GM12878 (cell line): Measurements from ENCODE around the gene FAM227B. TPM values are rescaled to one million over a fixed set of nuclear protein-coding genes. Genes with fewer than 3 reads are reported as not detected.

Experiments
- ATAC-seq: fragments of 200-7000 bp; cut with Tn5 transposase; 3 replicates; pipeline ENCODE4 v1.9.1; 2020; ENCODE audit warnings: mild to moderate bottlenecking, moderate library complexity
- BruUV-seq: library from RNA; stranded (reverse); fragments of 400-500 nt; replicated peaks from 2 replicates; lab custom pipeline; 2021; lab: Mats Ljungman, UMichigan
- CTCF ChIA-PET: fragments of 300-600 bp; sonication (Branson Sonifier 250); formaldehyde crosslinking; extraction: SDS; loops from one replicate; lab custom pipeline; 2021; ENCODE audit warnings: inconsistent platforms; lab: Yijun Ruan, JAX
- POLR2A ChIA-PET: fragments of 350-600 bp; formaldehyde crosslinking; extraction: SDS; loops from one replicate; lab custom pipeline; 2021; ENCODE audit warnings: inconsistent platforms; lab: Charles Lee
- RAD21 ChIA-PET: fragments of 300-600 bp; sonication (Branson Sonifier 250); formaldehyde crosslinking; loops from one replicate; lab custom pipeline; 2023; ENCODE audit warnings: antibody characterized with exemption; ENCODE audit not compliant: unreplicated experiment; lab: Charles Lee
- SMC1A ChIA-PET: fragments of 300-600 bp; sonication (Branson Sonifier 250); formaldehyde crosslinking; loops from one replicate; lab custom pipeline; 2023; ENCODE audit not compliant: unreplicated experiment, uncharacterized antibody; lab: Charles Lee
- DNase-seq: peaks from one replicate; pipeline ENCODE4 v3.0.0-alpha.2; 2011; ENCODE audit warnings: low read depth, low spot score
- FAIRE-seq: peaks from 3 replicates; lab custom pipeline; 2011; peaks lifted over from hg19 to GRCh38; lab: Jason Lieb, UNC
- H2AFZ ChIP-seq: 2 replicates; pipeline ENCODE4 v1.6.0; 2011; ENCODE audit warnings: low read depth, low read length, control low read depth; ENCODE audit not compliant: control insufficient read depth
- H3K27ac ChIP-seq: 2 replicates; pipeline ENCODE4 v1.5.1; 2011; ENCODE audit warnings: control low read depth; ENCODE audit not compliant: control insufficient read depth, insufficient read depth
- H3K27me3 ChIP-seq, 2 experiments: replicated peaks in 1 of 2; 2 replicates each; pipeline versions ENCODE4 v1.6.0 to v1.6.1; 2011; ENCODE audit warnings: low read length in 1 of 2; ENCODE audit not compliant: control insufficient read depth in 2 of 2, insufficient read depth in 2 of 2
- H3K36me3 ChIP-seq, 2 experiments: 2 replicates each; pipeline ENCODE4 v1.5.1; 2011; ENCODE audit warnings: low read length in 1 of 2; ENCODE audit not compliant: control insufficient read depth in 2 of 2, insufficient read depth in 2 of 2
- H3K4me1 ChIP-seq: 2 replicates; pipeline ENCODE4 v1.6.1; 2011; ENCODE audit warnings: mild to moderate bottlenecking, low read length, moderate library complexity, mixed read lengths; ENCODE audit not compliant: control insufficient read depth, insufficient read depth
- H3K4me2 ChIP-seq: 2 replicates; pipeline ENCODE4 v1.6.0; 2011; ENCODE audit warnings: control low read depth; ENCODE audit not compliant: control insufficient read depth, insufficient read depth
- H3K4me3 ChIP-seq: fragments of 200-600 bp; sonication (generic); 2 replicates; pipeline ENCODE4 v1.5.1; 2016
- H3K79me2 ChIP-seq: 2 replicates; pipeline ENCODE4 v1.6.0; 2011; ENCODE audit warnings: low read length; ENCODE audit not compliant: control insufficient read depth, insufficient read depth
- H3K9ac ChIP-seq: 2 replicates; pipeline ENCODE4 v1.8.0; 2011; ENCODE audit warnings: low read length, control low read depth, mixed read lengths; ENCODE audit not compliant: control insufficient read depth, insufficient read depth
- H3K9me3 ChIP-seq: replicated peaks from 3 replicates; pipeline ENCODE4 v1.5.1; 2011; ENCODE audit warnings: mild to moderate bottlenecking, low read length; ENCODE audit not compliant: control insufficient read depth, insufficient read depth
- H4K20me1 ChIP-seq: 2 replicates; pipeline ENCODE4 v1.6.0; 2011; ENCODE audit not compliant: control insufficient read depth, insufficient read depth
- E2F8 ChIP-seq: fragments of 450-650 bp; IDR thresholded peaks from 2 replicates; pipeline ENCODE4 v1.6.1; 2018; ENCODE audit warnings: mild to moderate bottlenecking, low read depth, moderate library complexity; ENCODE audit not compliant: partially characterized antibody
- EGR1 ChIP-seq, 2 experiments: IDR thresholded peaks; 1 replicate in 1 of 2; 2 replicates in 1 of 2; pipeline ENCODE4 v1.6.1; 2011 to 2012; ENCODE audit warnings: low read depth in 2 of 2, low read length in 2 of 2, borderline replicate concordance in 1 of 2, mild to moderate bottlenecking in 1 of 2, moderate library complexity in 1 of 2
- NFYB ChIP-seq: IDR thresholded peaks from 2 replicates; pipeline ENCODE4 v1.6.1; 2011; ENCODE audit warnings: low read depth, mild to moderate bottlenecking, low read length, improper control_type of control experiment, moderate library complexity; ENCODE audit not compliant: insufficient read depth
- NRF1 ChIP-seq: conservative IDR thresholded peaks from 2 replicates; pipeline ENCODE4 v1.6.1; 2011; ENCODE audit warnings: mild to moderate bottlenecking, low read depth, low read length, improper control_type of control experiment
- SMAD1 ChIP-seq: fragments of 450-650 bp; IDR thresholded peaks from 2 replicates; pipeline ENCODE4 v1.6.1; 2018; ENCODE audit warnings: mild to moderate bottlenecking, low read depth; ENCODE audit not compliant: partially characterized antibody
- ZSCAN29 ChIP-seq: fragments of 450-650 bp; IDR thresholded peaks from 2 replicates; pipeline ENCODE4 v1.6.1; 2017; ENCODE audit warnings: mild to moderate bottlenecking, moderate library complexity
- WGBS: methylation state at CpG from one replicate; pipeline ENCODE4 v1.1.6; 2016; ENCODE audit warnings: low lambda C conversion rate; ENCODE audit not compliant: insufficient replicate concordance, insufficient coverage; ENCODE audit errors: missing lambda C conversion rate; 5-methylcytosine and 5-hydroxymethylcytosine counted together
- in situ Hi-C: fragments of 300-500 bp; cut with MboI; formaldehyde crosslinking; loops from 9 replicates; pipeline ENCODE4 v1.14.3; 2018; ENCODE audit warnings: mixed read lengths
- intact Hi-C: fragments of 100-400 bp; cut with micrococcal nuclease; formaldehyde crosslinking; loops from one replicate; pipeline ENCODE4 v1.14.2; 2022; ENCODE audit not compliant: unreplicated experiment
- polyA plus RNA-seq, 11 experiments: library from polyadenylated mRNA; depleted of rRNA in 4 of 11; unstranded in 6 of 11; stranded (reverse) in 5 of 11; fragments of >200 nt; fragmentation: Nextera tagmentation in 4 of 11; fragmentation: Illumina TruSeq in 1 of 11; extraction: Ambion mirVana in 4 of 11; extraction: Trizol in 1 of 11; gene quantifications; 1 replicate in 1 of 11; 2 replicates in 10 of 11; pipeline versions ENCODE4 v1.2.1 to v1.2.3, GENCODE V29; 2011 to 2016; ENCODE audit warnings: inconsistent platforms in 2 of 11, missing spikeins in 2 of 11, low read depth in 1 of 11
- total RNA-seq, 4 experiments: library from RNA; depleted of rRNA in 3 of 4; stranded (reverse); fragments of >200 nt in 3 of 4; fragmentation: Illumina TruSeq in 1 of 4; extraction: Trizol in 1 of 4; gene quantifications; 2 replicates each; pipeline versions ENCODE4 v1.2.1 to v1.2.3, GENCODE V29; 2013 to 2021
- TF ChIP-seq, protein P1 (sequence below): fragments of 150-350 bp; IDR thresholded peaks from 2 replicates; pipeline ENCODE4 v1.6.1; 2014; ENCODE audit warnings: mild to moderate bottlenecking, low read depth, low read length
- TF ChIP-seq, protein P2 (sequence below): fragments of 450-650 bp; formaldehyde crosslinking; IDR thresholded peaks from 2 replicates; pipeline ENCODE4 v1.4.0; 2022; ENCODE audit warnings: mild to moderate bottlenecking, moderate library complexity
- TF ChIP-seq, protein P3 (sequence below): IDR thresholded peaks from 2 replicates; pipeline ENCODE4 v1.6.1; 2011; ENCODE audit warnings: low read depth, mild to moderate bottlenecking, low read length, moderate library complexity, borderline replicate concordance; ENCODE audit errors: extremely low read depth
- TF ChIP-seq, protein P4 (sequence below): fragments of 450-650 bp; conservative IDR thresholded peaks from 2 replicates; pipeline ENCODE4 v1.6.1; 2017; ENCODE audit warnings: mild to moderate bottlenecking, moderate library complexity

FAM227B gene
- total and polyA plus RNA-seq, 10 of the 15 experiments (the other 5 are each of a cell fraction or from before 2014, with no cell fraction given): 3.9 to 12.6 (median 6.9) TPM

DNA sequence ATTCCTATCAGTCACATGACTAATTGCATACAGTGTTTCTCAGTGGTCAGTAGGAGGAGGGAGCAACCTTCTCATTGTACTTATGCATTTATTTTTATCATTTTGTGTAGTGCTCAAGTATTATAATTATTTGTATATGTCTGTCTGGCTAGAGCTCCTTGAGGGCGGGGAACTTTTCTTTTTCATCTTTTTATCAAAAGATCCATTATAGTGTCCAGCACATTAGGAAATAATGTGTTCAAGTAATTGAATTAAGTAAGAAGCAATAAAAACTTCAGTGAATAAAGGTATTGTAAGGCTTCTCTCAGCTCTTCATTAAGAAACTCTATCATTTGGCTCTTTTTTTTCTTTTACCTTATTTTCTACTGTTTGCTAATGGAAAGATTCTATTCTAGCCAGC is 178.8 kb downstream of the FAM227B start:
- no peaks in the 10 kb centered on the region for H3K27me3 ChIP-seq
- no peak for FAIRE-seq
- WGBS: 92% methylated on average over 1 of the region's 1 CpG
- H3K36me3 ChIP-seq: no peaks in the 10 kb centered on the region
- no peak overlapping the region for H2AFZ ChIP-seq
- H3K27ac ChIP-seq: no peak overlapping the region
- H3K4me2 ChIP-seq: no peak overlapping the region
- no peaks in the 10 kb centered on the region for H3K9me3 ChIP-seq
- in situ Hi-C loops: no loop called here
- TF ChIP-seq, protein P1, sequence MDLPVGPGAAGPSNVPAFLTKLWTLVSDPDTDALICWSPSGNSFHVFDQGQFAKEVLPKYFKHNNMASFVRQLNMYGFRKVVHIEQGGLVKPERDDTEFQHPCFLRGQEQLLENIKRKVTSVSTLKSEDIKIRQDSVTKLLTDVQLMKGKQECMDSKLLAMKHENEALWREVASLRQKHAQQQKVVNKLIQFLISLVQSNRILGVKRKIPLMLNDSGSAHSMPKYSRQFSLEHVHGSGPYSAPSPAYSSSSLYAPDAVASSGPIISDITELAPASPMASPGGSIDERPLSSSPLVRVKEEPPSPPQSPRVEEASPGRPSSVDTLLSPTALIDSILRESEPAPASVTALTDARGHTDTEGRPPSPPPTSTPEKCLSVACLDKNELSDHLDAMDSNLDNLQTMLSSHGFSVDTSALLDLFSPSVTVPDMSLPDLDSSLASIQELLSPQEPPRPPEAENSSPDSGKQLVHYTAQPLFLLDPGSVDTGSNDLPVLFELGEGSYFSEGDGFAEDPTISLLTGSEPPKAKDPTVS: no peak
- TF ChIP-seq ZSCAN29: no peak
- TF ChIP-seq NRF1: no peak
- no peak for TF ChIP-seq EGR1 (IDR thresholded peaks at IDR 0.05; ENCODE audit: borderline replicate concordance in 1 of 2, low read depth in 2 of 2, low read length in 2 of 2)
- TF ChIP-seq NFYB: no peak
- TF ChIP-seq, protein P2, sequence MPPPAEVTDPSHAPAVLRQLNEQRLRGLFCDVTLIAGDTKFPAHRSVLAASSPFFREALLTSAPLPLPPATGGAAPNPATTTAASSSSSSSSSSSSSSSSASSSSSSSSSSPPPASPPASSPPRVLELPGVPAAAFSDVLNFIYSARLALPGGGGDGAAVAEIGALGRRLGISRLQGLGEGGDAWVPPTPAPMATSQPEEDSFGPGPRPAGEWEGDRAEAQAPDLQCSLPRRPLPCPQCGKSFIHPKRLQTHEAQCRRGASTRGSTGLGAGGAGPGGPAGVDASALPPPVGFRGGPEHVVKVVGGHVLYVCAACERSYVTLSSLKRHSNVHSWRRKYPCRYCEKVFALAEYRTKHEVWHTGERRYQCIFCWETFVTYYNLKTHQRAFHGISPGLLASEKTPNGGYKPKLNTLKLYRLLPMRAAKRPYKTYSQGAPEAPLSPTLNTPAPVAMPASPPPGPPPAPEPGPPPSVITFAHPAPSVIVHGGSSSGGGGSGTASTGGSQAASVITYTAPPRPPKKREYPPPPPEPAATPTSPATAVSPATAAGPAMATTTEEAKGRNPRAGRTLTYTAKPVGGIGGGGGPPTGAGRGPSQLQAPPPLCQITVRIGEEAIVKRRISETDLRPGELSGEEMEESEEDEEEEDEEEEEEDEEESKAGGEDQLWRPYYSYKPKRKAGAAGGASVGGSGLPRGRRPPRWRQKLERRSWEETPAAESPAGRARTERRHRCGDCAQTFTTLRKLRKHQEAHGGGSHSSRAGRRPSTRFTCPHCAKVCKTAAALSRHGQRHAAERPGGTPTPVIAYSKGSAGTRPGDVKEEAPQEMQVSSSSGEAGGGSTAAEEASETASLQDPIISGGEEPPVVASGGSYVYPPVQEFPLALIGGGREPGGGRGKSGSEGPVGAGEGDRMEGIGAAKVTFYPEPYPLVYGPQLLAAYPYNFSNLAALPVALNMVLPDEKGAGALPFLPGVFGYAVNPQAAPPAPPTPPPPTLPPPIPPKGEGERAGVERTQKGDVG (CRISPR knock-in tag): no peak
- TF ChIP-seq E2F8: no peak
- TF ChIP-seq, protein P3, sequence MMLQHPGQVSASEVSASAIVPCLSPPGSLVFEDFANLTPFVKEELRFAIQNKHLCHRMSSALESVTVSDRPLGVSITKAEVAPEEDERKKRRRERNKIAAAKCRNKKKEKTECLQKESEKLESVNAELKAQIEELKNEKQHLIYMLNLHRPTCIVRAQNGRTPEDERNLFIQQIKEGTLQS: no peak
- TF ChIP-seq, protein P4, sequence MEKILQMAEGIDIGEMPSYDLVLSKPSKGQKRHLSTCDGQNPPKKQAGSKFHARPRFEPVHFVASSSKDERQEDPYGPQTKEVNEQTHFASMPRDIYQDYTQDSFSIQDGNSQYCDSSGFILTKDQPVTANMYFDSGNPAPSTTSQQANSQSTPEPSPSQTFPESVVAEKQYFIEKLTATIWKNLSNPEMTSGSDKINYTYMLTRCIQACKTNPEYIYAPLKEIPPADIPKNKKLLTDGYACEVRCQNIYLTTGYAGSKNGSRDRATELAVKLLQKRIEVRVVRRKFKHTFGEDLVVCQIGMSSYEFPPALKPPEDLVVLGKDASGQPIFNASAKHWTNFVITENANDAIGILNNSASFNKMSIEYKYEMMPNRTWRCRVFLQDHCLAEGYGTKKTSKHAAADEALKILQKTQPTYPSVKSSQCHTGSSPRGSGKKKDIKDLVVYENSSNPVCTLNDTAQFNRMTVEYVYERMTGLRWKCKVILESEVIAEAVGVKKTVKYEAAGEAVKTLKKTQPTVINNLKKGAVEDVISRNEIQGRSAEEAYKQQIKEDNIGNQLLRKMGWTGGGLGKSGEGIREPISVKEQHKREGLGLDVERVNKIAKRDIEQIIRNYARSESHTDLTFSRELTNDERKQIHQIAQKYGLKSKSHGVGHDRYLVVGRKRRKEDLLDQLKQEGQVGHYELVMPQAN: no peak
- no peak for TF ChIP-seq SMAD1
- ATAC-seq: no peak
- H3K79me2 ChIP-seq: no peaks in the 10 kb centered on the region
- RAD21 ChIA-PET: no interaction called here
- BruUV-seq: no TSS peak
- intact Hi-C loops: no loop called here
- H4K20me1 ChIP-seq: no peaks in the 10 kb centered on the region
- CTCF ChIA-PET: no interaction called here
- SMC1A ChIA-PET: no interaction called here
- peaks cover 4% of the 10 kb centered on the region; the same call in 1 of the 2 replicates for H3K4me1 ChIP-seq
- H3K9ac ChIP-seq: no peak overlapping the region
- no peak for DNase-seq
- H3K4me3 ChIP-seq: no peak overlapping the region
- POLR2A ChIA-PET: no interaction called here
